ENCODE results near the gene GOLT1B. TPM values are rescaled to one million over a fixed set of nuclear protein-coding genes. Genes with fewer than 3 reads are reported as not detected.

GOLT1B gene
- total and polyA plus RNA-seq, 9 of the 15 experiments (the other 6 are each of a cell fraction or from before 2014, with no cell fraction given), result 9.4 to 66.1 (median 26.7) TPM

DNA sequence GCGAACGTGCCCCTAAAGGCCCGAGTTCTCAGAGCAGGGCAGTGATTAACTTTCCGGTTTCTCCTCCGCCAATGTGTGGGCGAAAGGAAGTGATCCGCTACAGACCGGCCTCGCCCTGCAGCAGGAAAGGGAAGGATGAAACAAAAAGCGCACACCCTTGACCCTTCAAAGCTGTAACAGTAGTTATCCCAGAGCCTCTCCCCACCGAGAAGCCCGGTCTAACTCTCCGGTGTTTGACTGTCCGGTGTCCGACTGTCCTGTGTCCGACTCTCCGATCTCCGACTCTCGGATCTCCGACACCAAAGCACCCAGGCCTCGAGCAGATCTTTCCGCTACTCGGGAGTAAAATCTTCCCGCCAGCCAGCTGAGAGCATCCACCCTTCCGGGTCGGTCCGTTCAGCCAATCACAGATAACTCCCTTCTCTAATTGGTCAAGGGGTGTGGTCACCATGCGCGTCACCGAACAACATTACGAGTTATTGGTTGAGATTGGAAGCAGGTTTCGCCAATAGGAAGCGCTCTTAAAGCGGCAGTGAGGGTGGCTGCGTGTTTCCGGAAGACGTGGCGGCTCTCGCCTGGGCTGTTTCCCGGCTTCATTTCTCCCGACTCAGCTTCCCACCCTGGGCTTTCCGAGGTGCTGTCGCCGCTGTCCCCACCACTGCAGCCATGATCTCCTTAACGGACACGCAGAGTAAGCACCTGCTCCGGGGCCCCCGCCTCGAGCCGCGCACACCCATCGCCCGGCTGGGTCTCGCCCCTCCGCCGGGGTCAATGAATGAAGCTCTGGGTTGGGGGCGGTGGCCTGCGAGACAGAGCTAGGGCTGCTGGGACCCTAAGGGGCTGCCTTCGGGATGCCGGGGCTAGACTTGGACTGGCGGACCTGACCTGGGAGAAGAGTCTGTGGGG lies at the start of gene GOLT1B, which contains the start of gene RECQL (continued):
- TF ChIP-seq, protein P1, sequence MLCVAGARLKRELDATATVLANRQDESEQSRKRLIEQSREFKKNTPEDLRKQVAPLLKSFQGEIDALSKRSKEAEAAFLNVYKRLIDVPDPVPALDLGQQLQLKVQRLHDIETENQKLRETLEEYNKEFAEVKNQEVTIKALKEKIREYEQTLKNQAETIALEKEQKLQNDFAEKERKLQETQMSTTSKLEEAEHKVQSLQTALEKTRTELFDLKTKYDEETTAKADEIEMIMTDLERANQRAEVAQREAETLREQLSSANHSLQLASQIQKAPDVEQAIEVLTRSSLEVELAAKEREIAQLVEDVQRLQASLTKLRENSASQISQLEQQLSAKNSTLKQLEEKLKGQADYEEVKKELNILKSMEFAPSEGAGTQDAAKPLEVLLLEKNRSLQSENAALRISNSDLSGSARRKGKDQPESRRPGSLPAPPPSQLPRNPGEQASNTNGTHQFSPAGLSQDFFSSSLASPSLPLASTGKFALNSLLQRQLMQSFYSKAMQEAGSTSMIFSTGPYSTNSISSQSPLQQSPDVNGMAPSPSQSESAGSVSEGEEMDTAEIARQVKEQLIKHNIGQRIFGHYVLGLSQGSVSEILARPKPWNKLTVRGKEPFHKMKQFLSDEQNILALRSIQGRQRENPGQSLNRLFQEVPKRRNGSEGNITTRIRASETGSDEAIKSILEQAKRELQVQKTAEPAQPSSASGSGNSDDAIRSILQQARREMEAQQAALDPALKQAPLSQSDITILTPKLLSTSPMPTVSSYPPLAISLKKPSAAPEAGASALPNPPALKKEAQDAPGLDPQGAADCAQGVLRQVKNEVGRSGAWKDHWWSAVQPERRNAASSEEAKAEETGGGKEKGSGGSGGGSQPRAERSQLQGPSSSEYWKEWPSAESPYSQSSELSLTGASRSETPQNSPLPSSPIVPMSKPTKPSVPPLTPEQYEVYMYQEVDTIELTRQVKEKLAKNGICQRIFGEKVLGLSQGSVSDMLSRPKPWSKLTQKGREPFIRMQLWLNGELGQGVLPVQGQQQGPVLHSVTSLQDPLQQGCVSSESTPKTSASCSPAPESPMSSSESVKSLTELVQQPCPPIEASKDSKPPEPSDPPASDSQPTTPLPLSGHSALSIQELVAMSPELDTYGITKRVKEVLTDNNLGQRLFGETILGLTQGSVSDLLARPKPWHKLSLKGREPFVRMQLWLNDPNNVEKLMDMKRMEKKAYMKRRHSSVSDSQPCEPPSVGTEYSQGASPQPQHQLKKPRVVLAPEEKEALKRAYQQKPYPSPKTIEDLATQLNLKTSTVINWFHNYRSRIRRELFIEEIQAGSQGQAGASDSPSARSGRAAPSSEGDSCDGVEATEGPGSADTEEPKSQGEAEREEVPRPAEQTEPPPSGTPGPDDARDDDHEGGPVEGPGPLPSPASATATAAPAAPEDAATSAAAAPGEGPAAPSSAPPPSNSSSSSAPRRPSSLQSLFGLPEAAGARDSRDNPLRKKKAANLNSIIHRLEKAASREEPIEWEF (CRISPR knock-in tag; IDR thresholded peaks at IDR 0.05), result no peak
- TF ChIP-seq, protein P2, sequence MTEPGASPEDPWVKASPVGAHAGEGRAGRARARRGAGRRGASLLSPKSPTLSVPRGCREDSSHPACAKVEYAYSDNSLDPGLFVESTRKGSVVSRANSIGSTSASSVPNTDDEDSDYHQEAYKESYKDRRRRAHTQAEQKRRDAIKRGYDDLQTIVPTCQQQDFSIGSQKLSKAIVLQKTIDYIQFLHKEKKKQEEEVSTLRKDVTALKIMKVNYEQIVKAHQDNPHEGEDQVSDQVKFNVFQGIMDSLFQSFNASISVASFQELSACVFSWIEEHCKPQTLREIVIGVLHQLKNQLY (CRISPR knock-in tag; conservative IDR thresholded peaks at IDR 0.05), result no peak
- TF ChIP-seq, protein P3, sequence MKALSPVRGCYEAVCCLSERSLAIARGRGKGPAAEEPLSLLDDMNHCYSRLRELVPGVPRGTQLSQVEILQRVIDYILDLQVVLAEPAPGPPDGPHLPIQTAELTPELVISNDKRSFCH (CRISPR knock-in tag; IDR thresholded peaks at IDR 0.05), result no peak
- TF ChIP-seq, protein P3 (tag; IDR thresholded peaks at IDR 0.05), result no peak
- TF ChIP-seq SPI1 (IDR thresholded peaks at IDR 0.05; ENCODE audit: borderline replicate concordance, low read depth, low read length) (peak; percentile 48; the same call in 1 of the 2 replicates), ETV5 (CRISPR knock-in tag; IDR thresholded peaks at IDR 0.05; ENCODE audit: low read depth) (no peak; the same call in 1 of the 2 replicates), NR4A1 (CRISPR knock-in tag; IDR thresholded peaks at IDR 0.05) (no peak), NR4A1 (tag; IDR thresholded peaks at IDR 0.05) (no peak), BMI1 (IDR thresholded peaks at IDR 0.05; ENCODE audit: low read length) (no peak), ZFX (CRISPR knock-in tag; IDR thresholded peaks at IDR 0.05) (peak; percentile 50), ZNF140 (CRISPR knock-in tag; IDR thresholded peaks at IDR 0.05) (no peak), MIER1 (IDR thresholded peaks at IDR 0.05; ENCODE audit: low read depth) (no peak), MEF2A (IDR thresholded peaks at IDR 0.05; ENCODE audit: control insufficient read depth, low read depth, low read length) (no peak), POLR2A (conservative IDR thresholded peaks at IDR 0.05) (peak; percentile 79), CBFB (CRISPR knock-in tag; IDR thresholded peaks at IDR 0.05) (no peak), SIN3A (IDR thresholded peaks at IDR 0.05; ENCODE audit: borderline replicate concordance in 2 of 2, control insufficient read depth in 1 of 2, low read depth in 2 of 2, low read length in 2 of 2) (peak; percentile 94 to 96; a peak in 3 of 4 replicates), E2F8 (IDR thresholded peaks at IDR 0.05; ENCODE audit: low read depth, partially characterized antibody) (peak; percentile 99)
- TF ChIP-seq, protein P4, sequence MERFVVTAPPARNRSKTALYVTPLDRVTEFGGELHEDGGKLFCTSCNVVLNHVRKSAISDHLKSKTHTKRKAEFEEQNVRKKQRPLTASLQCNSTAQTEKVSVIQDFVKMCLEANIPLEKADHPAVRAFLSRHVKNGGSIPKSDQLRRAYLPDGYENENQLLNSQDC (CRISPR knock-in tag; IDR thresholded peaks at IDR 0.05), result no peak

Data from K562 (cell line).